Common myeloid progenitor, CD34-positive (primary cell): Measurements from ENCODE around the gene NAALAD2.
A peak's percentile ranks its signal among the peaks of the same experiment; 100 is the strongest.

ENCODE experiments used
- CTCF ChIA-PET: fragments of 350-600 bp; sonication (Branson Sonifier 250); formaldehyde crosslinking; loops from one replicate; lab custom pipeline; 2021; ENCODE audit warnings: antibody characterized with exemption; lab: Charles Lee
- POLR2A ChIA-PET: fragments of 350-600 bp; sonication (Branson Sonifier 250); formaldehyde crosslinking; loops from one replicate; lab custom pipeline; 2021; ENCODE audit warnings: antibody characterized with exemption; lab: Charles Lee
- DNase-seq, 3 donors: peaks; one replicate each; pipeline versions ENCODE4 v3.0.0 to v3.0.0-alpha.2; 2013
- H3K27ac ChIP-seq, 2 experiments: 1 replicate in 1 of 2; 2 replicates in 1 of 2; pipeline ENCODE4 v1.7.0; 2013; ENCODE audit warnings: inconsistent platforms in 2 of 2, low read length in 2 of 2, mild to moderate bottlenecking in 2 of 2, low read depth in 1 of 2, moderate library complexity in 1 of 2; ENCODE audit not compliant: severe bottlenecking in 2 of 2, insufficient read depth in 1 of 2, poor library complexity in 1 of 2
- H3K27me3 ChIP-seq, 5 experiments: replicated peaks in 2 of 5; 1 replicate in 3 of 5; 2 replicates in 2 of 5; pipeline versions ENCODE4 v1.6.1 to v1.7.0; 2013; ENCODE audit warnings: low read length in 4 of 5, mild to moderate bottlenecking in 2 of 5, moderate library complexity in 2 of 5, inconsistent platforms in 1 of 5; ENCODE audit not compliant: insufficient read depth in 5 of 5, control insufficient read depth in 4 of 5
- H3K36me3 ChIP-seq, 4 experiments: 1 replicate in 2 of 4; 2 replicates in 2 of 4; pipeline versions ENCODE4 v1.6.1 to v1.7.0; 2013; ENCODE audit warnings: low read length in 3 of 4, control low read depth in 1 of 4, mild to moderate bottlenecking in 1 of 4; ENCODE audit not compliant: control insufficient read depth in 4 of 4, insufficient read depth in 4 of 4
- H3K4me1 ChIP-seq, 4 experiments: 1 replicate in 3 of 4; 2 replicates in 1 of 4; pipeline versions ENCODE4 v1.6.1 to v1.7.1; 2013; ENCODE audit warnings: low read length in 3 of 4, mild to moderate bottlenecking in 3 of 4, control low read depth in 1 of 4, inconsistent platforms in 1 of 4, moderate library complexity in 1 of 4; ENCODE audit not compliant: control insufficient read depth in 4 of 4, insufficient read depth in 4 of 4; ENCODE audit errors: control extremely low read depth in 1 of 4
- H3K4me3 ChIP-seq, 7 experiments: 1 replicate in 4 of 7; 2 replicates in 3 of 7; pipeline versions ENCODE4 v1.5.1 to v1.7.0; 2013; ENCODE audit warnings: mild to moderate bottlenecking in 7 of 7, low read length in 6 of 7, moderate library complexity in 6 of 7, inconsistent platforms in 2 of 7, low read depth in 2 of 7, control low read depth in 1 of 7; ENCODE audit not compliant: insufficient read depth in 4 of 7, control insufficient read depth in 1 of 7; ENCODE audit errors: extremely low read depth in 1 of 7
- H3K9me3 ChIP-seq, 5 experiments: 1 replicate in 4 of 5; 2 replicates in 1 of 5; pipeline versions ENCODE4 v1.6.1 to v1.7.1; 2013; ENCODE audit warnings: low read length in 4 of 5, mild to moderate bottlenecking in 2 of 5, inconsistent platforms in 1 of 5, low read depth in 1 of 5, moderate library complexity in 1 of 5; ENCODE audit not compliant: control insufficient read depth in 4 of 5, insufficient read depth in 2 of 5; ENCODE audit errors: control extremely low read depth in 1 of 5
- WGBS: methylation state at CpG from one replicate; pipeline ENCODE4 v1.1.5; 2013; ENCODE audit not compliant: insufficient coverage; 5-methylcytosine and 5-hydroxymethylcytosine counted together

The NAALAD2 gene

GRCh38 chr11:90221803-90222458 is 87.5 kb downstream of the NAALAD2 start:
- Histone ChIP-seq H3K4me3 (peak overlapping the region; percentile 86 to 98 (median 88)), H3K27me3 (no peaks in the 10 kb centered on the region), H3K36me3 (peaks cover 0 to 12% (median 0%) of the 10 kb centered on the region in 4 experiments), H3K27ac (peak overlapping the region; percentile 78 to 89), H3K4me1 (peaks cover 11 to 25% (median 14%) of the 10 kb centered on the region in 4 experiments), H3K9me3 (no peaks in the 10 kb centered on the region)
- no peak for DNase-seq
- ChIA-PET CTCF (interaction anchor here (1.4 to 2.4 kb wide), 2 partner anchors 14 to 17 kb away, joined by 3 to 9 read pairs; no protein-coding TSS in a partner anchor), POLR2A (no interaction called here)
- 13% methylated on average over 6 of the region's 16 CpGs for WGBS

GRCh38 chr11:90222459-90223247 is 88.2 kb downstream of the NAALAD2 start, which contains the start of gene CHORDC1:
TSS of gene CHORDC1 (minus strand) at chr11:90223049. CDS start at chr11:90222954, 95 bp downstream.
- Histone ChIP-seq H3K4me3 (peak within 1 kb of the TSS; percentile 86 to 98 (median 88)), H3K27ac (peak within 1 kb of the TSS; percentile 78 to 89), H3K27me3 (no peaks in the 10 kb centered on the region), H3K9me3 (no peaks in the 10 kb centered on the region), H3K4me1 (peaks cover 11 to 25% (median 14%) of the 10 kb centered on the region in 4 experiments), H3K36me3 (peaks cover 0 to 6% (median 0%) of the 10 kb centered on the region in 4 experiments)
- POLR2A ChIA-PET: no interaction called here
- 0% methylated on average over 53 of the region's 71 CpGs for WGBS
- CTCF ChIA-PET: interaction anchor here (1.4 to 2.4 kb wide), 2 partner anchors 13 to 18 kb away, joined by 3 to 9 read pairs; no protein-coding TSS in a partner anchor
- DNase-seq: peak; percentile 86 to 92 (median 92)

GRCh38 chr11:90223248-90223585 is 88.8 kb downstream of the NAALAD2 start:
- WGBS: 0% methylated on average over 4 of the region's 12 CpGs
- H3K4me3 ChIP-seq: peak overlapping the region; percentile 86 to 98 (median 88)
- H3K27ac ChIP-seq: peak overlapping the region; percentile 78 to 89
- H3K4me1 ChIP-seq: peaks cover 11 to 25% (median 14%) of the 10 kb centered on the region in 4 experiments
- CTCF ChIA-PET: interaction anchor here (1.4 to 2.4 kb wide), 2 partner anchors 12 to 18 kb away, joined by 3 to 9 read pairs; no protein-coding TSS in a partner anchor
- no peaks in the 10 kb centered on the region for H3K27me3 ChIP-seq
- H3K9me3 ChIP-seq: peaks cover 0 to 4% (median 0%) of the 10 kb centered on the region in 5 experiments
- H3K36me3 ChIP-seq: peaks cover 0 to 6% (median 0%) of the 10 kb centered on the region in 4 experiments
- POLR2A ChIA-PET: no interaction called here
- no peak for DNase-seq

GRCh38 chr11:90228056-90228455 is 93.6 kb downstream of the NAALAD2 start:
- H3K27me3 ChIP-seq: no peaks in the 10 kb centered on the region
- POLR2A ChIA-PET: no interaction called here
- peaks cover 0 to 3% (median 0%) of the 10 kb centered on the region in 4 experiments for H3K36me3 ChIP-seq
- peaks cover 0 to 8% (median 4%) of the 10 kb centered on the region in 4 experiments for H3K4me1 ChIP-seq
- peaks cover 0 to 9% (median 2%) of the 10 kb centered on the region in 5 experiments for H3K9me3 ChIP-seq
- no peak overlapping the region for H3K27ac ChIP-seq
- CTCF ChIA-PET: no interaction called here
- WGBS: 100% methylated on average over 3 of the region's 3 CpGs
- H3K4me3 ChIP-seq: no peak overlapping the region
- no peak for DNase-seq

GRCh38 chr11:90229791-90230190 is 95.3 kb downstream of the NAALAD2 start:
- WGBS: no CpG with 5 or more reads among the region's 1 CpG
- POLR2A ChIA-PET: no interaction called here
- CTCF ChIA-PET: interaction anchor here (1.1 kb wide), 1 partner anchor 25 kb away, joined by 3 read pairs; no protein-coding TSS in a partner anchor

GRCh38 chr11:90234977-90235376 is 100.5 kb downstream of the NAALAD2 start:
- ChIA-PET POLR2A (no interaction called here), CTCF (interaction anchor here (1.5 to 2.8 kb wide), 2 partner anchors 9 to 12 kb away, joined by 3 to 9 read pairs; partner anchors contain the start of gene CHORDC1)
- no CpG with 5 or more reads among the region's 2 CpGs for WGBS
- H3K36me3 ChIP-seq: no peaks in the 10 kb centered on the region
- H3K27me3 ChIP-seq: no peaks in the 10 kb centered on the region
- H3K4me3 ChIP-seq: no peak overlapping the region
- H3K27ac ChIP-seq: no peak overlapping the region
- no peaks in the 10 kb centered on the region for H3K9me3 ChIP-seq
- no peaks in the 10 kb centered on the region for H3K4me1 ChIP-seq
- DNase-seq: no peak

More at GRCh38 chr11:90229791-90230190, 95.3 kb downstream of the NAALAD2 start:
- H3K27ac ChIP-seq: no peak overlapping the region
- no peaks in the 10 kb centered on the region for H3K4me1 ChIP-seq
- H3K27me3 ChIP-seq: no peaks in the 10 kb centered on the region
- peaks cover 0 to 3% (median 0%) of the 10 kb centered on the region in 4 experiments for H3K36me3 ChIP-seq
- H3K9me3 ChIP-seq: peaks cover 0 to 9% (median 2%) of the 10 kb centered on the region in 5 experiments
- DNase-seq: no peak
- H3K4me3 ChIP-seq: no peak overlapping the region
